Stimulated activated CD4-positive, alpha-beta T cell treated with anti-CD3 and anti-CD28 coated beads, Interleukin-15, amount 100 ng/mL, for 1 hour (primary cell): ENCODE results near the gene TMEM239.
"Not testable (repeated sequence)": the region's sequence is repeated elsewhere in the genome, so short reads cannot be mapped to it uniquely, and the experiment has no call there.

Source experiments
- DNase-seq, 2 donors: peaks; one replicate each; pipeline ENCODE4 v3.0.0-alpha.2; 2020; ENCODE audit warnings: low read depth in 1 of 2, low spot score in 1 of 2

Gene TMEM239

GRCh38 chr20:2820084-2820895, 4.1 kb downstream of the TMEM239 start:
- no peak for DNase-seq

GRCh38 chr20:2820896-2821869, 5.0 kb downstream of the TMEM239 start:
- no peak for DNase-seq

GRCh38 chr20:2822073-2822472, 5.9 kb downstream of the TMEM239 start:
- DNase-seq = no peak

GRCh38 chr20:2825761-2826160, 9.6 kb downstream of the TMEM239 start:
- DNase-seq = no peak

GRCh38 chr20:2826655-2827054, 10.5 kb downstream of the TMEM239 start:
- DNase-seq = no peak

GRCh38 chr20:2829376-2829775, 13.2 kb downstream of the TMEM239 start:
- DNase-seq = no peak

- not testable (repeated sequence) for DNase-seq
Measured at GRCh38 chr20:2831206-2831605, 15.0 kb downstream of the TMEM239 start.

- DNase-seq = no peak
Measured at GRCh38 chr20:2833761-2834160, 17.6 kb downstream of the TMEM239 start.

- no peak for DNase-seq
Measured at GRCh38 chr20:2834401-2835110, 18.4 kb downstream of the TMEM239 start.

GRCh38 chr20:2835331-2835796, 19.2 kb downstream of the TMEM239 start:
- no peak for DNase-seq

- no peak for DNase-seq
Measured at GRCh38 chr20:2836035-2836434, 19.9 kb downstream of the TMEM239 start.

GRCh38 chr20:2837221-2837960, 21.2 kb downstream of the TMEM239 start:
- DNase-seq = no peak

GRCh38 chr20:2838170-2838797, 22.1 kb downstream of the TMEM239 start:
- no peak for DNase-seq

GRCh38 chr20:2838847-2839671, 22.9 kb downstream of the TMEM239 start:
- DNase-seq = no peak

- no peak for DNase-seq
Measured at GRCh38 chr20:2839732-2840137, 23.6 kb downstream of the TMEM239 start.

GRCh38 chr20:2840138-2840966, 24.2 kb downstream of the TMEM239 start, which contains the start of the genes PCED1A and VPS16:
TSS of gene PCED1A (minus strand) at chr20:2840655. CDS start at chr20:2839912, 743 bp downstream.
TSS of gene VPS16 (plus strand) at chr20:2840745. CDS start at chr20:2840775, 30 bp downstream.
- DNase-seq = peak; percentile 68 to 88

GRCh38 chr20:2840967-2841531, 24.9 kb downstream of the TMEM239 start:
- no peak for DNase-seq

GRCh38 chr20:2845607-2846006, 29.4 kb downstream of the TMEM239 start:
- no peak for DNase-seq
